AG08395 (cell line): ENCODE results near the gene WASHC1.
A peak's percentile ranks its signal among the peaks of the same experiment; 100 is the strongest.
"Not testable (repeated sequence)": the region's sequence is repeated elsewhere in the genome, so short reads cannot be mapped to it uniquely, and the experiment has no call there.

Experiments
- DNase-seq: peaks from one replicate; pipeline ENCODE4 v3.0.0; 2012; ENCODE audit warnings: mixed read lengths, low spot score

Gene WASHC1, protein sequence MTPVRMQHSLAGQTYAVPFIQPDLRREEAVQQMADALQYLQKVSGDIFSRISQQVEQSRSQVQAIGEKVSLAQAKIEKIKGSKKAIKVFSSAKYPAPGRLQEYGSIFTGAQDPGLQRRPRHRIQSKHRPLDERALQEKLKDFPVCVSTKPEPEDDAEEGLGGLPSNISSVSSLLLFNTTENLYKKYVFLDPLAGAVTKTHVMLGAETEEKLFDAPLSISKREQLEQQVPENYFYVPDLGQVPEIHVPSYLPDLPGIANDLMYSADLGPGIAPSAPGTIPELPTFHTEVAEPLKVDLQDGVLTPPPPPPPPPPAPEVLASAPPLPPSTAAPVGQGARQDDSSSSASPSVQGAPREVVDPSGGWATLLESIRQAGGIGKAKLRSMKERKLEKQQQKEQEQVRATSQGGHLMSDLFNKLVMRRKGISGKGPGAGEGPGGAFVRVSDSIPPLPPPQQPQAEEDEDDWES

GRCh38 chr9:29356-29755 lies at the start of gene WASHC1:
WASHC1 (minus strand) TSS chr9:29456; CDS start chr9:24999, 4,457 bp downstream.
- not testable (repeated sequence) for DNase-seq

GRCh38 chr9:78333-78732 lies 49.1 kb upstream of the WASHC1 start:
- not testable (repeated sequence) for DNase-seq

DNA sequence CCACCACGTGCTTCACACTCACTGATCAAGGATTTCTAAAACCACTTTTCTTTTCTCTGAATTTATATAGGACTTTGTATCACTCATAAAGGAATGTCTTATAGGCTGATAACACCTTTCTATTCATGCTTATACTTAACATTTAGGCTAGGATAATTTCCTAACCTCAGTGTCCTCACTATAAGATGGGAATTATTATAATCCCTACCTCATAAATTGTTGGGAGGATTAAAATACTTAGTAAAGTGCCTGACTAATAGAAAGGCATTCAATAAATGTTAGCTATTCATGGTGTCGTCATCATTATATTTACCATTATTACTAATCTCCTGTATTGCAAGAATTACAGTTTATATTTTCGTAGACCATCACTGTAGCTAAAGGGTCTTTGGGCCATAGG lies 47.1 kb upstream of the WASHC1 start:
- DNase-seq = not testable (repeated sequence)

GRCh38 chr9:73900-74525 lies 44.8 kb upstream of the WASHC1 start:
- not testable (repeated sequence) for DNase-seq

DNA sequence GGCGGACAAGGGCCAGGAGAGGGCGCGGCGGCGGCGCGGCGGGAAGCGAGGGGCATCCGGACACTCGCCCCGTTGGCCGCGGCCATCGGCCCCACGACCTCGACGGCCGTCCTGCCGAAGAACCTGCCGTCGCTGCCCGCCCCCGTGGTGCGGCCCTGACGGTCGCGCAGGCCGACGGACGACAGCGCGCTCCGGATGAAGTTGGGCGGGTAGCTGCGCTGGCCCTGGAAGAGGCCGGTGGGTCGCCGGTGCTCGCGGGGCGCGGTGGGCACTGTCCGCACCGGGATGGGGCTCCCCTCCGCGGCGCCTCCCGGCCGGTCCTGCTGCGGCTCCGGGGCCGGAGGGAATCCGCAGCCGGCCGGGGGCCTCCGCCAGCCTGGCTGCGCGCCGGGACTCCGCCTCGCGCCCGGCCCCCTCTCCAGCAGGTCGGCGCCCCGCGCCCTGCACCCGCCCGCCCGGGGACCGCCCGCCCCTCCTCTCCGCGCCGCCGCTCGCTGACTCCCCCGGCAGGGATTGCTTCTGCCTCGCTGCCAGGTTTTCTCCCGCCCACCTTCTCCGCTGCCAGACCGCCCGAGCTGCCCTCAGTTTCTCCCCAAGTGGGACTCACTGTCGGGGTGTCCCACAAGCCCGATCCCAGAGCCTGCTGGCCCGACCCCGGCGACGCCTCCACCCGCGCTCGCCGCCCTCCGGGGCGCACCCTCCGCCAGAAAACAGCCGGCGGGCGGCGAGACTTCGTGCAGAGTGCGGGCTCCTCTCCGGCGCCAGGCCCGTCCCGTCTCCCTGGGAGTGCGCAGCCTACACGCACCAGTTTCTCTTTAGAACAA lies 44.0 kb upstream of the WASHC1 start:
- peak; percentile 4 for DNase-seq

DNA sequence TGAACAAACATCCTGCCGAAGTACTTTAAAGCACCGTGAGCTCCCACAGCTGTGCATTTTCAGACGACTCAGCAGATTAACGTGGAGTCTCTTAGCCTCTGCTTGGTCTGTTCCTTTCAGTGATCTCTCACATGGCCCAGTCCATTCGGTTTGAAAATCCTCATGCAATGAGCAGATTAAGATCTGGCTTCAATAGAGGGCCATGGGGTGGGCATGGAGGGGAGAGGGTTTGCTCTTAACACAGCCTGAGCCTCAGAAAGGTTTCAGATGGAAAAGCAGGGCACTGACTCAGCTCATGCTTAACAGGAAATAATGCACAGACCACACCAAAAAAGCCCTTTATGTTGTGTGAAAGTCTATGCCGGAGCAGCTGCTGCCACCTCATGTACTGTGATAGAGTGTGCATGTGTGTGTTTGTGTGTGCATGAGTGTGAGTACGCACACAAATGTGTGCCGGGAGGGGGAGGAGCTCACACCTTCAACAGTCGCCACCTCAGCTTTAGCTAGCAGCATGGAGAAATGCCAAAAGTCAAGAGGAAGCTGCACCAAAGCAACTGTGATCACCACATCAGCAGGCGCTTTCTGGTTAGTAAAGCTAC lies 33.9 kb upstream of the WASHC1 start:
- not testable (repeated sequence) for DNase-seq

DNA sequence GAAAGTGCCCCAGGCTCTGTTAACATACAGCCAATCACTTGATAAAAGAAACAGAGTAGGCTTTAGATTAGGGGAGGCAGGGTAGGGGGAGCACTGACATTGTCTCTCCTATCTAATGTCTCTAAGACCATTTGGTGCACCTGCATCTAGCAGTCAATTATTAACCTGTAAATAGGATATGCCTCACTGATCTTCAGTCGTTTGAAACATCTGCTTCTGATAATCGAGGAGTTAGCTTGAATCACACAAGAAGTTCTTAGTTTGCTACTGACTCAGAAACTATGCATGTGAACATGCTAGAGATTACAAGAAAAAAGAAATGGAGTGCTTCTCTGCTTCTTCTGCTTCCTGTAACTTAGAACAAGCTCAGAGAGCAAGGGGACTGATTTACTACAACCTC lies 23.4 kb upstream of the WASHC1 start:
- DNase-seq = not testable (repeated sequence)

DNA sequence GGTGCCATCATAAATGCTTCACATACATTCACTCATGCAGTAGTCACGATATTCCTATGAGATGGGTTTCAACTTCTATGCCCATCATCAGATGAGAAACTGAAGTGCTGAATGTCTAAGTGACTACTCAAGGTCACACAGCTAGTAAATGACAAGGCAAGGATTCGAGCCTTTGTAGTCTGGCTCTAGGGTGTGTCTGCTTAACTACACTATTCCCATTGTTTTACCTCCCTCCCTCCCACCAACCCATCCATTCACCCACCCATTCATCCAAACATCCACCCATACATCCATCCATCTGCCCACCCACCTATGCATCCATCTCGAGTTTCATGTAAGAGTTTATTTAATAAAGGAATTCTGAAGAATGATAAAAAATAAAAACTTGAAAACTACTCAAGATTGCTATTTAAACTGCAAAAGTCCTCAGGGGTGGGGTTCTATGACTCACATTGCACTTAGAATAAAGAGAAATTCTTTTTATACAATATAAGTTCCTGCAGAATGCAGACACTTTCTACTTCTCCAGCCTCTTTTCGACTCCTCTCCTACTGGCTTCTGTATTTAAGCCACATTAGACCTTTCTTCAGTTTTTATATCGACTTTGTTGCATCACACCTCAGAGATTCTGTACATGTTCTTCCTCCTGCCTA lies 19.1 kb upstream of the WASHC1 start:
- DNase-seq = not testable (repeated sequence)

DNA sequence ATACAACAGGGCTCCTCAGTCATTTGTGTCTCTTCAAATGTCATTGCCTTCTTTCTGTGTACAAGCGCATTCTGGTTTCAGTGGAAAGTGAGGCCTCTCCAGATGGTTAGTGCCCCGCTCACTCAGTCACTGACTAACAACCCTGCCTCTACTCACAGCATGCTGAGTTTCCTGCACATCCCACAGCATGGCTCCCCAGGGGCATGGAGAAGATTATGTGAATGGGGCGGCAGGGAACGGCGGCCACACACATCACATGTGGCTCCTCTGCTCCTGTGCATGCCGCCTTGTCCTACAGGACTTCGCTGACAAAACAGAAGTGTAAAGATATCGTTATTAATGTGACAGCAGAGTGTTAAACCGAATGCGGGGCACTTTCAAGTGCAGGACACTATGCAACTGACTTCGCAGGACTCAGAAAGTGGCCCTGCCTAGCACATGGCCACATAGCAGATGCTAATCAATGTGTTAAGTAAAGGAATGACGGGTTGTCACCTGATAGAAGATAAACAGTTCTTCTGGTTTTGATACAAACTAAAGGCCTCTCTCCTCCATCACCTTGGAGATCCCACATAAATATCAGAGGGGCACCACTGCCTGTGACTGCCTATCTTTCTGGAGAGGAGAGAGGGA lies 17.5 kb upstream of the WASHC1 start:
- not testable (repeated sequence) for DNase-seq

DNA sequence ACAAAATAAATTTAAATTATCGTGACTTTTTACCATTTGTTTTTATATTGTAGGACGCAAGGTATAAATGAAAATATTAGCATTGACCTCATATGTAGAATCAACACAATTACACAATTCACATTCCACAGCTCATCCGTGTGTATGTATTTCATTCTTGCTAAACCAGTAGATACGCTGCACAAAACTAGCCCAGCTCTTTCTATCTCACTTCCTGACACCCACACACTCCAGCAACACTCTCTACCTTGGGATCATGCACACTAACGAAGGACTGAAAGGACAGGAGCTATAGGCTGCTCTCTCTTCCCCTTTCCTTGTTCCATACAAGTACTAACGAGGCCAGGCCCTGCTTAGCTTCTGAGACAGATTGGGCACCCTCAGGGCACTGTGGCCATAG lies 16.9 kb upstream of the WASHC1 start:
- DNase-seq = not testable (repeated sequence)

- DNase-seq = not testable (repeated sequence)
Measured at GRCh38 chr9:45180-45878, 16.1 kb upstream of the WASHC1 start.

- not testable (repeated sequence) for DNase-seq
Measured at GRCh38 chr9:44416-44815, 15.2 kb upstream of the WASHC1 start.

GRCh38 chr9:43636-44035 lies 14.4 kb upstream of the WASHC1 start:
- not testable (repeated sequence) for DNase-seq

DNA sequence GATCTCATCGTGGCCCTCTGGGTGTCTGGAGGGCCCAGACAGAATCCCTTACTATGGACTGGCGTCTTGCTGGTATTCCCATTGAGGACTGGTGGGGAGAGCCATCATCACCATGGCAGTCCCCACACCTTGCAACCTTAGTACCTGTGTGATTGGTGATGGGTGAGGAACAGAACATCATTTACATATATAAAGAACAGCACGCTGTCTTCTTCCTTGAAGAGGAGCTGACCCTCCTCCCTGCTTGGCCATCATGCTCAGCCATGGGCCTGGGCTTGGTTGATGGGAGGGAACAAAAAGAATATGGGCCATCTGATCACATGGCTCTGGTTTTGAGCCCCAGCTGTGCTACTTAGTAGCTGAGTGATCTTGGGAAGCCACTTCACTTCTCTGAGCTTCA lies 13.9 kb upstream of the WASHC1 start:
- not testable (repeated sequence) for DNase-seq

GRCh38 chr9:41819-42218 lies 12.6 kb upstream of the WASHC1 start:
- DNase-seq = not testable (repeated sequence)

DNA sequence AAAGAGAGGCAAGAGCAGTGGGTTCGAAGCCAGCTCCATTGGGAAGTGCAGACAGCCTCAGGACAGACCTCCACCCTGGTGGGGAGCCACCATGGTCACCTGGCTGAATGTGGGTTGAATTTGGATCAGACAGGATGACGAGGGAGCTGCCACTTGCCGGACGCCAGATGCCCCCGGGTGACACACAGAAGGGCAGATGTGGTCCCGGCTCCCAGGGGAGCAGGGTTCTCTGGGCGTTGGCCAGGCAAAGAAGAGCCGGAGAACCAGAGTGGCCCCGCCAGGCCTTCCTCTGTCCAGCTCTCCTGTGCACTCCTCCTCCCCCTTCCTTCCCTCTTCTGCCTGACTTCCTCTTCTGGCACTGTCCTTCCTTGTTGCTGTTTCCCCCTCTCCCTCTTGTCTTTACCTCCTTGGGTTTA lies 12.0 kb upstream of the WASHC1 start:
- not testable (repeated sequence) for DNase-seq

GRCh38 chr9:32308-32707 lies 3.1 kb upstream of the WASHC1 start:
- not testable (repeated sequence) for DNase-seq

DNA sequence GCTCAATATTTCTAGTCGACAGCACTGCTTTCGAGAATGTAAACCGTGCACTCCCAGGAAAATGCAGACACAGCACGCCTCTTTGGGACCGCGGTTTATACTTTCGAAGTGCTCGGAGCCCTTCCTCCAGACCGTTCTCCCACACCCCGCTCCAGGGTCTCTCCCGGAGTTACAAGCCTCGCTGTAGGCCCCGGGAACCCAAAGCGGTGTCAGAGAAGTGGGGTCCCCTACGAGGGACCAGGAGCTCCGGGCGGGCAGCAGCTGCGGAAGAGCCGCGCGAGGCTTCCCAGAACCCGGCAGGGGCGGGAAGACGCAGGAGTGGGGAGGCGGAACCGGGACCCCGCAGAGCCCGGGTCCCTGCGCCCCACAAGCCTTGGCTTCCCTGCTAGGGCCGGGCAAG lies 481 bp downstream of the WASHC1 start:
- DNase-seq = not testable (repeated sequence)

- DNase-seq = not testable (repeated sequence)
Measured at GRCh38 chr9:21621-22020, 7.6 kb downstream of the WASHC1 start.

- not testable (repeated sequence) for DNase-seq
Measured at GRCh38 chr9:16875-17274, 12.4 kb downstream of the WASHC1 start.
